Left cardiac atrium (tissue), 4 donors: ENCODE results near the gene S100G. TPM values are rescaled to one million over a fixed set of nuclear protein-coding genes. Genes with fewer than 3 reads are reported as not detected.

Experiments
- ATAC-seq, 2 donors: fragments of 200-7000 bp; cut with Tn5 transposase; one replicate each; pipeline ENCODE4 v1.9.1; 2020; ENCODE audit warnings: mild to moderate bottlenecking in 2 of 2, moderate library complexity in 2 of 2
- DNase-seq: peaks from one replicate; pipeline ENCODE4 v3.0.0-alpha.2; 2020
- intact Hi-C, 2 donors: fragments of 100-400 bp; cut with DNase I; formaldehyde crosslinking; loops; one replicate each; pipeline versions ENCODE4 v1.14.1 to v1.15.1; 2022 to 2023
- total RNA-seq, 2 donors: library from RNA; stranded (reverse); fragmentation: NEBNext Ultra II Directional; extraction: Animal tissue kit (Norgen Biotek cat#: 25700); gene quantifications; one replicate each; pipeline ENCODE4 v1.2.1, GENCODE V29; 2021
- donor health status: DM: no; HTN: yes; CAD: no.
- donor health status: DM: no; HTN: yes; CAD: no; lungs with severe emphysema.
- donor health status: DM: yes; HTN: yes; CAD: no.
- donor health status: Dilated cardiomyopathy.

The S100G gene
- total RNA-seq, 2 donors from 2014 or later = not detected

GRCh38 chrX:16640823-16641222 is 9.1 kb upstream of the S100G start:
- ATAC-seq (no peak), DNase-seq (no peak)

GRCh38 chrX:16643176-16643575 is 6.8 kb upstream of the S100G start:
- DNase-seq (no peak), ATAC-seq (no peak)
- intact Hi-C loops = no loop called here

More at GRCh38 chrX:16640823-16641222, 9.1 kb upstream of the S100G start:
- intact Hi-C loops = no loop called here

- ATAC-seq (no peak), DNase-seq (no peak)
- intact Hi-C loops = no loop called here
Observed at GRCh38 chrX:16646366-16647138, 3.4 kb upstream of the S100G start.

GRCh38 chrX:16651391-16652024 is 1.6 kb downstream of the S100G start:
- intact Hi-C loops = no loop called here
- DNase-seq (no peak), ATAC-seq (no peak)

- intact Hi-C loops = no loop called here
- DNase-seq = no peak
- ATAC-seq = no peak
Observed at GRCh38 chrX:16653424-16653823, 3.5 kb downstream of the S100G start.

- ATAC-seq (no peak), DNase-seq (no peak)
- intact Hi-C loops = no loop called here
Observed at GRCh38 chrX:16654093-16654492, 4.1 kb downstream of the S100G start.

- intact Hi-C loops = no loop called here
- ATAC-seq (no peak), DNase-seq (no peak)
Observed at GRCh38 chrX:16658284-16658683, 8.3 kb downstream of the S100G start.

- intact Hi-C loops = no loop called here
Observed at GRCh38 chrX:16659321-16659720, 9.4 kb downstream of the S100G start.

GRCh38 chrX:16661495-16661894 is 11.5 kb downstream of the S100G start:
- DNase-seq (no peak), ATAC-seq (no peak)
- intact Hi-C loops = loop anchor here (10.0 kb wide), 2 partner anchors 227 to 537 kb away; partner anchors contain the start of gene GRPR (in 1 of the 2)

More at GRCh38 chrX:16659321-16659720, 9.4 kb downstream of the S100G start:
- ATAC-seq (no peak), DNase-seq (no peak)

- intact Hi-C loops = loop anchor here (10.0 kb wide), 2 partner anchors 228 to 538 kb away; partner anchors contain the start of gene GRPR (in 1 of the 2)
- ATAC-seq (no peak), DNase-seq (no peak)
Observed at GRCh38 chrX:16662402-16662801, 12.4 kb downstream of the S100G start.

- intact Hi-C loops = loop anchor here (10.0 kb wide), 2 partner anchors 229 to 539 kb away; partner anchors contain the start of gene GRPR (in 1 of the 2)
- ATAC-seq = no peak
Observed at GRCh38 chrX:16664074-16664473, 14.1 kb downstream of the S100G start.

GRCh38 chrX:16664626-16665025 is 14.7 kb downstream of the S100G start:
- DNase-seq = no peak
- intact Hi-C loops = loop anchor here (10.0 kb wide), 2 partner anchors 230 to 540 kb away; partner anchors contain the start of gene GRPR (in 1 of the 2)
- ATAC-seq = no peak

More at GRCh38 chrX:16664074-16664473, 14.1 kb downstream of the S100G start:
- no peak for DNase-seq

- ATAC-seq (no peak), DNase-seq (no peak)
- intact Hi-C loops = loop anchor here (10.0 kb wide), 2 partner anchors 230 to 540 kb away; partner anchors contain the start of gene GRPR (in 1 of the 2)
Observed at GRCh38 chrX:16665089-16665488, 15.1 kb downstream of the S100G start.

GRCh38 chrX:16666541-16666940 is 16.6 kb downstream of the S100G start:
- intact Hi-C loops = loop anchor here (10.0 kb wide), 2 partner anchors 232 to 542 kb away; partner anchors contain the start of gene GRPR (in 1 of the 2)
- ATAC-seq = no peak
- no peak for DNase-seq

- ATAC-seq (peak in 1 of 2 donors; percentile 74), DNase-seq (no peak)
- intact Hi-C loops = no loop called here
Observed at GRCh38 chrX:16671005-16671404, 21.0 kb downstream of the S100G start.

- ATAC-seq (no peak), DNase-seq (no peak)
- intact Hi-C loops = no loop called here
Observed at GRCh38 chrX:16678689-16679088, 28.7 kb downstream of the S100G start.

GRCh38 chrX:16683007-16683664 is 33.2 kb downstream of the S100G start:
- ATAC-seq = no peak
- intact Hi-C loops = no loop called here

GRCh38 chrX:16687514-16687913 is 37.6 kb downstream of the S100G start:
- intact Hi-C loops = no loop called here
- DNase-seq (no peak), ATAC-seq (no peak)

More at GRCh38 chrX:16683007-16683664, 33.2 kb downstream of the S100G start:
- no peak for DNase-seq

GRCh38 chrX:16695079-16695676 is 45.2 kb downstream of the S100G start:
- ATAC-seq (peak; percentile 34), DNase-seq (peak; percentile 62)
- intact Hi-C loops = no loop called here
